Stomach (tissue), 4 donors: ENCODE data around the gene VWA2.

Experiments used
- CTCF ChIP-seq, 7 experiments: fragments of 450-650 bp in 4 of 7; fragments of 200-600 bp in 3 of 7; sonication (generic) in 3 of 7; IDR thresholded peaks; one replicate each; pipeline ENCODE4 v1.5.1; 2016 to 2019; ENCODE audit warnings: antibody characterized with exemption in 7 of 7, control low read depth in 2 of 7, mild to moderate bottlenecking in 1 of 7
- EP300 ChIP-seq: sonication (generic); formaldehyde crosslinking; IDR thresholded peaks from one replicate; pipeline ENCODE4 v1.6.1; 2017; ENCODE audit warnings: antibody characterized with exemption
- POLR2A ChIP-seq, 4 donors: fragments of 450-650 bp; IDR thresholded peaks; one replicate each; pipeline ENCODE4 v1.6.1; 2016; ENCODE audit warnings: antibody characterized with exemption in 4 of 4, control low read depth in 2 of 4, mild to moderate bottlenecking in 1 of 4, moderate library complexity in 1 of 4
- POLR2AphosphoS5 ChIP-seq, 3 donors: sonication (generic); formaldehyde crosslinking; IDR thresholded peaks; one replicate each; pipeline ENCODE4 v1.6.1; 2016; ENCODE audit warnings: antibody characterized with exemption in 3 of 3

GRCh38 chr10:114278884-114279191 is 39.8 kb downstream of the VWA2 start:
- TF ChIP-seq CTCF (IDR thresholded peaks at IDR 0.05) (no peak), POLR2A (IDR thresholded peaks at IDR 0.05) (no peak), EP300 (no peak), POLR2AphosphoS5 (IDR thresholded peaks at IDR 0.05) (no peak)
